ENCODE data around the gene GRPEL1. TPM values are rescaled to one million over a fixed set of nuclear protein-coding genes. Genes with fewer than 3 reads are reported as not detected.

GRPEL1 gene
- polyA plus RNA-seq, 1 of the 3 experiments (the other 2 are of a cell fraction) = 29.8 TPM

- no peak overlapping the region for H3K9ac ChIP-seq
- no peaks in the 10 kb centered on the region for H3K79me2 ChIP-seq (ENCODE audit: insufficient read depth)
- ChIA-PET CTCF (interaction anchor here (0.8 to 2.3 kb wide), 5 partner anchors 13 to 55 kb away, joined by 3 to 9 read pairs (median 4); partner anchors contain the start of genes GRPEL1 and TADA2B), POLR2A (no interaction called here)
- no peak overlapping the region for H3K4me3 ChIP-seq (ENCODE audit: low read depth in 2 of 2, low read length in 1 of 2)
- H3K4me1 ChIP-seq (ENCODE audit: control insufficient read depth in 1 of 2, insufficient read depth in 2 of 2, low read depth in 1 of 2, low read length in 1 of 2) = peaks cover 0 to 5% of the 10 kb centered on the region in 2 experiments; a peak in 1 of 4 replicates
- peaks cover 8% of the 10 kb centered on the region for H3F3A ChIP-seq (replicated peaks; ENCODE audit: insufficient read depth)
- 95% methylated on average over 10 of the region's 10 CpGs for WGBS (ENCODE audit: low lambda C conversion rate)
- no peak overlapping the region for H2AFZ ChIP-seq (ENCODE audit: low read depth)
- DNase-seq = no peak
- TF ChIP-seq FOSL2 (IDR thresholded peaks at IDR 0.05; ENCODE audit: borderline replicate concordance, low read depth) = no peak
- TF ChIP-seq RXRA (IDR thresholded peaks at IDR 0.05; ENCODE audit: borderline replicate concordance, low read depth) = no peak
- no peak for TF ChIP-seq JUND (IDR thresholded peaks at IDR 0.05)
- TF ChIP-seq SMC3 (IDR thresholded peaks at IDR 0.05; ENCODE audit: low read depth, low read length) = no peak
- TF ChIP-seq YY1 (IDR thresholded peaks at IDR 0.05; ENCODE audit: low read depth) = no peak
- no peak for TF ChIP-seq MEF2A (IDR thresholded peaks at IDR 0.05; ENCODE audit: borderline replicate concordance, low read depth)
- TF ChIP-seq FOXJ3 (CRISPR knock-in tag; IDR thresholded peaks at IDR 0.05) = no peak
- no peak for TF ChIP-seq TCF12 (IDR thresholded peaks at IDR 0.05)
- no peak for TF ChIP-seq GABPA (IDR thresholded peaks at IDR 0.05; ENCODE audit: low read depth)
- H3K9me2 ChIP-seq = no peaks in the 10 kb centered on the region
- H3K36me3 ChIP-seq (replicated peaks in 1 of 2; ENCODE audit: control insufficient read depth in 1 of 2, insufficient read depth in 2 of 2, low read length in 1 of 2) = peaks cover 9 to 20% of the 10 kb centered on the region in 2 experiments
- no peaks in the 10 kb centered on the region for H4K20me1 ChIP-seq (ENCODE audit: insufficient read depth)
- no peak overlapping the region for H3K27ac ChIP-seq (ENCODE audit: low read depth in 2 of 2, low read length in 1 of 2)
- no peaks in the 10 kb centered on the region for H3K27me3 ChIP-seq (ENCODE audit: insufficient read depth)
- H3K4me2 ChIP-seq = no peak overlapping the region
- no peaks in the 10 kb centered on the region for H3K9me3 ChIP-seq
Observed at GRCh38 chr4:7029921-7030320, 37.9 kb downstream of the GRPEL1 start.

- H3K36me3 ChIP-seq (replicated peaks in 1 of 2; ENCODE audit: control insufficient read depth in 1 of 2, insufficient read depth in 2 of 2, low read length in 1 of 2) = peaks cover 9 to 20% of the 10 kb centered on the region in 2 experiments
- no peaks in the 10 kb centered on the region for H3K9me2 ChIP-seq
- no peak for DNase-seq
- H3K27me3 ChIP-seq (ENCODE audit: insufficient read depth) = no peaks in the 10 kb centered on the region
- no peak overlapping the region for H3K4me3 ChIP-seq (ENCODE audit: low read depth in 2 of 2, low read length in 1 of 2)
- H3F3A ChIP-seq (replicated peaks; ENCODE audit: insufficient read depth) = peaks cover 8% of the 10 kb centered on the region
- H3K79me2 ChIP-seq (ENCODE audit: insufficient read depth) = no peaks in the 10 kb centered on the region
- H2AFZ ChIP-seq (ENCODE audit: low read depth) = no peak overlapping the region
- H3K4me1 ChIP-seq (ENCODE audit: control insufficient read depth in 1 of 2, insufficient read depth in 2 of 2, low read depth in 1 of 2, low read length in 1 of 2) = no peaks in the 10 kb centered on the region
- 95% methylated on average over 12 of the region's 12 CpGs for WGBS (ENCODE audit: low lambda C conversion rate)
- TF ChIP-seq RFX5 (IDR thresholded peaks at IDR 0.05; ENCODE audit: low read length) (no peak), JUND (IDR thresholded peaks at IDR 0.05) (no peak), SMC3 (IDR thresholded peaks at IDR 0.05; ENCODE audit: low read depth, low read length) (no peak), EZH2phosphoT487 (IDR thresholded peaks at IDR 0.05; ENCODE audit: borderline replicate concordance, low read depth) (no peak), CHD2 (IDR thresholded peaks at IDR 0.05; ENCODE audit: low read length, partially characterized antibody) (no peak)
- TF ChIP-seq, protein P1, sequence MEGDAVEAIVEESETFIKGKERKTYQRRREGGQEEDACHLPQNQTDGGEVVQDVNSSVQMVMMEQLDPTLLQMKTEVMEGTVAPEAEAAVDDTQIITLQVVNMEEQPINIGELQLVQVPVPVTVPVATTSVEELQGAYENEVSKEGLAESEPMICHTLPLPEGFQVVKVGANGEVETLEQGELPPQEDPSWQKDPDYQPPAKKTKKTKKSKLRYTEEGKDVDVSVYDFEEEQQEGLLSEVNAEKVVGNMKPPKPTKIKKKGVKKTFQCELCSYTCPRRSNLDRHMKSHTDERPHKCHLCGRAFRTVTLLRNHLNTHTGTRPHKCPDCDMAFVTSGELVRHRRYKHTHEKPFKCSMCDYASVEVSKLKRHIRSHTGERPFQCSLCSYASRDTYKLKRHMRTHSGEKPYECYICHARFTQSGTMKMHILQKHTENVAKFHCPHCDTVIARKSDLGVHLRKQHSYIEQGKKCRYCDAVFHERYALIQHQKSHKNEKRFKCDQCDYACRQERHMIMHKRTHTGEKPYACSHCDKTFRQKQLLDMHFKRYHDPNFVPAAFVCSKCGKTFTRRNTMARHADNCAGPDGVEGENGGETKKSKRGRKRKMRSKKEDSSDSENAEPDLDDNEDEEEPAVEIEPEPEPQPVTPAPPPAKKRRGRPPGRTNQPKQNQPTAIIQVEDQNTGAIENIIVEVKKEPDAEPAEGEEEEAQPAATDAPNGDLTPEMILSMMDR (IDR thresholded peaks at IDR 0.05) = no peak
- TF ChIP-seq, protein P2, sequence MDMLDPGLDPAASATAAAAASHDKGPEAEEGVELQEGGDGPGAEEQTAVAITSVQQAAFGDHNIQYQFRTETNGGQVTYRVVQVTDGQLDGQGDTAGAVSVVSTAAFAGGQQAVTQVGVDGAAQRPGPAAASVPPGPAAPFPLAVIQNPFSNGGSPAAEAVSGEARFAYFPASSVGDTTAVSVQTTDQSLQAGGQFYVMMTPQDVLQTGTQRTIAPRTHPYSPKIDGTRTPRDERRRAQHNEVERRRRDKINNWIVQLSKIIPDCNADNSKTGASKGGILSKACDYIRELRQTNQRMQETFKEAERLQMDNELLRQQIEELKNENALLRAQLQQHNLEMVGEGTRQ (IDR thresholded peaks at IDR 0.05; ENCODE audit: borderline replicate concordance, low read depth, low read length) = no peak
- no peak overlapping the region for H3K4me2 ChIP-seq
- ChIA-PET POLR2A (no interaction called here), CTCF (interaction anchor here (1.0 to 2.3 kb wide), 3 partner anchors 14 to 55 kb away, joined by 4 to 5 read pairs (median 4); partner anchors contain the start of genes GRPEL1 and TADA2B)
- no peaks in the 10 kb centered on the region for H3K9me3 ChIP-seq
- no peaks in the 10 kb centered on the region for H4K20me1 ChIP-seq (ENCODE audit: insufficient read depth)
- H3K9ac ChIP-seq = no peak overlapping the region
- no peak overlapping the region for H3K27ac ChIP-seq (ENCODE audit: low read depth in 2 of 2, low read length in 1 of 2)
Observed at GRCh38 chr4:7029212-7029611, 38.7 kb downstream of the GRPEL1 start.

Data from SK-N-SH (cell line).